SJSA1 (cell line): ENCODE data around the gene ARHGAP44. TPM values are rescaled to one million over a fixed set of nuclear protein-coding genes. Genes with fewer than 3 reads are reported as not detected.

ENCODE experiments used
- DNase-seq, 2 experiments: peaks; one replicate each; pipeline ENCODE4 v3.0.0-alpha.2; 2015 to 2020; ENCODE audit warnings: low spot score in 2 of 2, low read depth in 1 of 2
- H3K27ac ChIP-seq: fragments of 250-450 bp; sonication (Bioruptor Pico); 2 replicates; pipeline ENCODE4 v1.5.1; 2020; ENCODE audit warnings: mild to moderate bottlenecking, moderate library complexity
- H3K27me3 ChIP-seq: fragments of 250-450 bp; sonication (Bioruptor Pico); replicated peaks from 2 replicates; pipeline ENCODE4 v1.5.1; 2020; ENCODE audit warnings: mild to moderate bottlenecking, moderate library complexity
- H3K36me3 ChIP-seq: fragments of 250-450 bp; sonication (Bioruptor Pico); 2 replicates; pipeline ENCODE4 v1.5.1; 2020; ENCODE audit warnings: mild to moderate bottlenecking
- H3K4me1 ChIP-seq: fragments of 250-450 bp; sonication (Bioruptor Pico); replicated peaks from 2 replicates; pipeline ENCODE4 v1.6.1; 2021; ENCODE audit warnings: mild to moderate bottlenecking
- H3K4me3 ChIP-seq: fragments of 250-450 bp; sonication (Bioruptor Pico); 2 replicates; pipeline ENCODE4 v1.5.1; 2020; ENCODE audit warnings: mild to moderate bottlenecking
- H3K9me3 ChIP-seq: fragments of 250-450 bp; sonication (Bioruptor Pico); replicated peaks from 2 replicates; pipeline ENCODE4 v1.5.1; 2020; ENCODE audit warnings: mild to moderate bottlenecking
- total RNA-seq: library from RNA; depleted of rRNA; stranded (reverse); fragments of >200 nt; shearing (Covaris generic); gene quantifications from 2 replicates; pipeline ENCODE4 v1.2.3, GENCODE V29; 2014

The ARHGAP44 gene
- total RNA-seq, 1 experiment from 2014 or later = 0.58 TPM

- Histone ChIP-seq H3K27me3 (no peaks in the 10 kb centered on the region), H3K36me3 (peaks cover 54% of the 10 kb centered on the region), H3K27ac (no peak overlapping the region), H3K4me1 (no peaks in the 10 kb centered on the region), H3K9me3 (no peaks in the 10 kb centered on the region), H3K4me3 (no peak overlapping the region)
- DNase-seq = no peak
These were observed 200.9 kb downstream of the ARHGAP44 start for GRCh38 chr17:12990041-12990808.

GRCh38 chr17:12990926-12991325 lies 201.6 kb downstream of the ARHGAP44 start:
- no peak overlapping the region for H3K4me3 ChIP-seq

GRCh38 chr17:12992676-12993075 lies 203.4 kb downstream of the ARHGAP44 start:
- Histone ChIP-seq H3K9me3 (no peaks in the 10 kb centered on the region), H3K36me3 (peaks cover 76% of the 10 kb centered on the region), H3K4me3 (no peak overlapping the region), H3K27me3 (no peaks in the 10 kb centered on the region), H3K27ac (no peak overlapping the region), H3K4me1 (no peaks in the 10 kb centered on the region)
- no peak for DNase-seq

More at GRCh38 chr17:12990926-12991325, 201.6 kb downstream of the ARHGAP44 start:
- DNase-seq = no peak
- no peaks in the 10 kb centered on the region for H3K9me3 ChIP-seq
- H3K36me3 ChIP-seq = peaks cover 61% of the 10 kb centered on the region
- H3K27me3 ChIP-seq = no peaks in the 10 kb centered on the region
- H3K4me1 ChIP-seq = no peaks in the 10 kb centered on the region
- H3K27ac ChIP-seq = no peak overlapping the region

- peaks cover 86% of the 10 kb centered on the region for H3K36me3 ChIP-seq
- no peak for DNase-seq
These were observed 204.3 kb downstream of the ARHGAP44 start for GRCh38 chr17:12993631-12994030.

GRCh38 chr17:12994341-12995074 lies 205.2 kb downstream of the ARHGAP44 start:
- Histone ChIP-seq H3K9me3 (no peaks in the 10 kb centered on the region), H3K36me3 (peaks cover 95% of the 10 kb centered on the region), H3K27ac (no peak overlapping the region), H3K4me3 (no peak overlapping the region), H3K27me3 (no peaks in the 10 kb centered on the region), H3K4me1 (no peaks in the 10 kb centered on the region)
- DNase-seq = no peak

More at GRCh38 chr17:12993631-12994030, 204.3 kb downstream of the ARHGAP44 start:
- no peaks in the 10 kb centered on the region for H3K9me3 ChIP-seq
- H3K4me1 ChIP-seq = no peaks in the 10 kb centered on the region
- H3K27me3 ChIP-seq = no peaks in the 10 kb centered on the region
- H3K27ac ChIP-seq = no peak overlapping the region
- H3K4me3 ChIP-seq = no peak overlapping the region

GRCh38 chr17:12995106-12995895 lies 206.0 kb downstream of the ARHGAP44 start:
- Histone ChIP-seq H3K4me3 (no peak overlapping the region), H3K36me3 (peaks cover 96% of the 10 kb centered on the region), H3K9me3 (no peaks in the 10 kb centered on the region), H3K27me3 (no peaks in the 10 kb centered on the region), H3K4me1 (no peaks in the 10 kb centered on the region), H3K27ac (no peak overlapping the region)
- no peak for DNase-seq

- Histone ChIP-seq H3K27ac (no peak overlapping the region), H3K27me3 (no peaks in the 10 kb centered on the region), H3K36me3 (peaks cover 96% of the 10 kb centered on the region), H3K4me1 (no peaks in the 10 kb centered on the region), H3K9me3 (no peaks in the 10 kb centered on the region), H3K4me3 (no peak overlapping the region)
- no peak for DNase-seq
These were observed 206.6 kb downstream of the ARHGAP44 start for GRCh38 chr17:12995896-12996295.

GRCh38 chr17:12996357-12996756 lies 207.1 kb downstream of the ARHGAP44 start:
- Histone ChIP-seq H3K9me3 (no peaks in the 10 kb centered on the region), H3K27ac (no peak overlapping the region), H3K27me3 (no peaks in the 10 kb centered on the region), H3K36me3 (peaks cover 95% of the 10 kb centered on the region), H3K4me1 (no peaks in the 10 kb centered on the region), H3K4me3 (no peak overlapping the region)
- DNase-seq = no peak

- DNase-seq = no peak
- no peaks in the 10 kb centered on the region for H3K9me3 ChIP-seq
- H3K27me3 ChIP-seq = no peaks in the 10 kb centered on the region
- no peaks in the 10 kb centered on the region for H3K4me1 ChIP-seq
- H3K4me3 ChIP-seq = no peak overlapping the region
- peaks cover 96% of the 10 kb centered on the region for H3K36me3 ChIP-seq
- no peak overlapping the region for H3K27ac ChIP-seq
These were observed 207.6 kb downstream of the ARHGAP44 start for GRCh38 chr17:12996941-12997340.

GRCh38 chr17:12998461-12998860 lies 209.2 kb downstream of the ARHGAP44 start:
- Histone ChIP-seq H3K9me3 (no peaks in the 10 kb centered on the region), H3K4me1 (no peaks in the 10 kb centered on the region), H3K4me3 (no peak overlapping the region), H3K36me3 (peaks cover 96% of the 10 kb centered on the region), H3K27me3 (no peaks in the 10 kb centered on the region), H3K27ac (no peak overlapping the region)
- DNase-seq = no peak

GRCh38 chr17:12998874-12999273 lies 209.6 kb downstream of the ARHGAP44 start:
- Histone ChIP-seq H3K36me3 (peaks cover 96% of the 10 kb centered on the region), H3K4me1 (no peaks in the 10 kb centered on the region), H3K27ac (no peak overlapping the region), H3K4me3 (no peak overlapping the region), H3K9me3 (no peaks in the 10 kb centered on the region), H3K27me3 (no peaks in the 10 kb centered on the region)
- DNase-seq = no peak

- Histone ChIP-seq H3K36me3 (peaks cover 96% of the 10 kb centered on the region), H3K4me1 (no peaks in the 10 kb centered on the region), H3K27ac (no peak overlapping the region), H3K9me3 (no peaks in the 10 kb centered on the region), H3K27me3 (no peaks in the 10 kb centered on the region), H3K4me3 (no peak overlapping the region)
- DNase-seq = no peak
These were observed 211.3 kb downstream of the ARHGAP44 start for GRCh38 chr17:13000561-13000960.

- Histone ChIP-seq H3K4me1 (no peaks in the 10 kb centered on the region), H3K9me3 (no peaks in the 10 kb centered on the region), H3K36me3 (peaks cover 93% of the 10 kb centered on the region), H3K27me3 (no peaks in the 10 kb centered on the region), H3K4me3 (no peak overlapping the region), H3K27ac (no peak overlapping the region)
- DNase-seq = no peak
These were observed 212.8 kb downstream of the ARHGAP44 start for GRCh38 chr17:13001991-13002615.
